Regular cardiac myocyte (primary cell): Measurements from ENCODE around the gene BLCAP. TPM values are rescaled to one million over a fixed set of nuclear protein-coding genes. Genes with fewer than 3 reads are reported as not detected.

ENCODE experiments used
- total RNA-seq: library from RNA; depleted of rRNA; stranded (reverse); fragments of >200 nt; gene quantifications from 2 replicates; pipeline ENCODE4 v1.2.3, GENCODE V29; 2014

Gene BLCAP
- 29.6 and 33.9 TPM in 2 replicates for total RNA-seq

GRCh38 chr20:37527638-37528445 is at the start of gene BLCAP:
TSS of gene BLCAP (minus strand) at chr20:37527876. CDS start at chr20:37519174, 8,702 bp downstream.

DNA sequence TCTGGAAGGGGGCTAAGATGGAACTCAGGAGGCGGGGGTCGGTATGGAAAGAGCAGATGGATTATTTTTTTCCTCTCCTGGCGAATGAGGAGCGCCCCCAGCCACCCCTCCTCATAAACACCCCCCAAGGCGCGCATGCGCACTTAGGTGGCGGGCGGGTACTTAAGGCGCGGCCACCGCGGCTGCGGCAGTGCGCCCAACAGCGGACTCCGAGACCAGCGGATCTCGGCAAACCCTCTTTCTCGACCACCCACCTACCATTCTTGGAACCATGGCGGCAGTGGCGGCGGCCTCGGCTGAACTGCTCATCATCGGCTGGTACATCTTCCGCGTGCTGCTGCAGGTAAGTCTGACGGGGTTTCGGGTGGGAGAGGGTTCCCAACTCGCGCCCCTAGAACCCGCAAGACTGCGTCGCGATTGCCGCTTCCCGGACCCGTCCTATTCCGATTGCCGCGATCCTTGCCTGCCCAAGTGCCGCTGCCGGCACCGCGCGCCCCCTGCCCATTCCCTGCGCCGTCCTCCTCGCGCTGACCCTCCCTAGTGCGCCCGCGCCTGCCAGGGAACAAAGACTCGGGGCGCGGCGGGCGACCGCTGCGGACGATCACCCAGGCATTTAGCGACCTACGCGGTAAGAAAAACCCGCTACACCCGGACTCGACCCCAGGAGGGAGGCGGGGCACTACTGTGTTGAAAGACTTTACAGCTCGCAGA is 6.5 kb downstream of the BLCAP start, which contains the start of gene NNAT:
Gene NNAT, plus strand, starts transcription at position 190 of the 711 bp plus-strand sequence. Its CDS starts 82 bp downstream, at position 272.

Other genes with a start within 250 kb of the BLCAP start
- gene MANBAL, start 238.2 kb downstream of the BLCAP start, total RNA-seq: 16.1 and 21.1 TPM in 2 replicates
- gene SRC, start 181.7 kb downstream of the BLCAP start, total RNA-seq: 7.5 and 11.0 TPM in 2 replicates
- 0.19 TPM in 1 of 2 replicates, not detected in the other for gene NNAT, start 6.6 kb downstream of the BLCAP start, total RNA-seq
- gene CTNNBL1, start 166.2 kb upstream of the BLCAP start, total RNA-seq: 27.6 and 53.1 TPM in 2 replicates